SK-N-SH (cell line): ENCODE results near the gene CHST13.
A peak's percentile ranks its signal among the peaks of the same experiment; 100 is the strongest.

Experiments used
- CTCF ChIP-seq: fragments of 200-600 bp; sonication (generic); IDR thresholded peaks from 2 replicates; pipeline ENCODE4 v1.6.1; 2017; ENCODE audit warnings: antibody characterized with exemption, mild to moderate bottlenecking, moderate library complexity
- EP300 ChIP-seq, 2 experiments: IDR thresholded peaks; 2 replicates each; pipeline versions ENCODE4 v1.4.0 to v1.6.1; 2012; ENCODE audit warnings: borderline replicate concordance in 1 of 2, low read depth in 1 of 2, low read length in 1 of 2
- NRF1 ChIP-seq: IDR thresholded peaks from 2 replicates; pipeline ENCODE4 v1.6.1; 2012; ENCODE audit warnings: low read depth, mild to moderate bottlenecking, low read length
- PBX3 ChIP-seq: IDR thresholded peaks from 2 replicates; pipeline ENCODE4; 2012
- RFX5 ChIP-seq: IDR thresholded peaks from 2 replicates; pipeline ENCODE4 v1.6.1; 2012; ENCODE audit warnings: mild to moderate bottlenecking, improper control_type of control experiment, low read length
- TEAD4 ChIP-seq: IDR thresholded peaks from 2 replicates; pipeline ENCODE4 v1.4.0; 2012; ENCODE audit warnings: mild to moderate bottlenecking, borderline replicate concordance; ENCODE audit not compliant: insufficient read depth
- USF2 ChIP-seq: fragments of 150-350 bp; IDR thresholded peaks from 2 replicates; pipeline ENCODE4 v1.6.1; 2017; ENCODE audit warnings: antibody characterized with exemption, low read length, low read depth, borderline replicate concordance

GRCh38 chr3:126540342-126540849 lies 16.4 kb downstream of the CHST13 start:
- TF ChIP-seq NRF1, result no peak
- TF ChIP-seq CTCF, result no peak
- no peak for TF ChIP-seq USF2
- no peak; a peak in 1 of 4 replicates for TF ChIP-seq EP300 (IDR thresholded peaks at IDR 0.05; ENCODE audit: borderline replicate concordance in 1 of 2, low read depth in 1 of 2, low read length in 1 of 2)
- TF ChIP-seq TEAD4, result 0 out of 2 replicates have a peak, but pooled peaks have one; percentile 58
- peak; percentile 67; the same call in 1 of the 2 replicates for TF ChIP-seq PBX3
- no peak for TF ChIP-seq RFX5
